HepG2 (cell line): ENCODE measurements around the gene LMAN2. TPM values are rescaled to one million over a fixed set of nuclear protein-coding genes. Genes with fewer than 3 reads are reported as not detected.

Source experiments
- EED ChIP-seq: sonication (generic); formaldehyde crosslinking; IDR thresholded peaks from 2 replicates; pipeline ENCODE4 v1.5.0; 2020; ENCODE audit warnings: mild to moderate bottlenecking, missing genetic modification reagents
- EP300 ChIP-seq, 3 experiments: sonication (generic) in 1 of 3; formaldehyde crosslinking in 1 of 3; IDR thresholded peaks; 2 replicates each; pipeline versions ENCODE4 v1.5.1 to v1.6.1; 2011 to 2020; ENCODE audit warnings: low read depth in 2 of 3, low read length in 2 of 3, borderline replicate concordance in 1 of 3, improper control_type of control experiment in 1 of 3, mild to moderate bottlenecking in 1 of 3, missing genetic modification reagents in 1 of 3, moderate library complexity in 1 of 3
- HES4 ChIP-seq: sonication (generic); formaldehyde crosslinking; IDR thresholded peaks from 2 replicates; pipeline ENCODE4 v1.9.0; 2021; ENCODE audit warnings: mild to moderate bottlenecking, missing genetic modification reagents, borderline replicate concordance
- KAT2B ChIP-seq: fragments of 150-350 bp; IDR thresholded peaks from 2 replicates; pipeline ENCODE4 v1.6.1; 2014; ENCODE audit warnings: low read depth, low read length, borderline replicate concordance
- KLF12 ChIP-seq: sonication (generic); formaldehyde crosslinking; IDR thresholded peaks from 2 replicates; pipeline ENCODE4 v1.4.0; 2020; ENCODE audit warnings: missing genetic modification reagents, borderline replicate concordance
- KMT2A ChIP-seq: sonication (generic); formaldehyde crosslinking; IDR thresholded peaks from 2 replicates; pipeline ENCODE4 v1.4.0; 2020; ENCODE audit warnings: missing genetic modification reagents
- MIXL1 ChIP-seq: IDR thresholded peaks from 2 replicates; pipeline ENCODE4 v1.6.1; 2016
- POLR2G ChIP-seq: fragments of 200-400 bp; formaldehyde crosslinking; IDR thresholded peaks from 2 replicates; pipeline ENCODE4 v1.6.1; 2018; ENCODE audit warnings: mild to moderate bottlenecking, low read depth, low read length, moderate library complexity
- SP5 ChIP-seq: IDR thresholded peaks from 2 replicates; pipeline ENCODE4 v1.6.1; 2016; ENCODE audit warnings: low read depth, borderline replicate concordance
- SRF ChIP-seq: IDR thresholded peaks from 2 replicates; pipeline ENCODE4 v1.6.1; 2011; ENCODE audit warnings: mild to moderate bottlenecking, low read depth, low read length, moderate library complexity
- TBP ChIP-seq: sonication (generic); formaldehyde crosslinking; IDR thresholded peaks from 2 replicates; pipeline ENCODE4 v1.5.0; 2020; ENCODE audit warnings: missing genetic modification reagents
- TBX2 ChIP-seq: sonication (generic); formaldehyde crosslinking; IDR thresholded peaks from 2 replicates; pipeline ENCODE4 v1.5.0; 2020; ENCODE audit warnings: missing genetic modification reagents, mild to moderate bottlenecking, borderline replicate concordance
- THAP9 ChIP-seq: sonication (generic); formaldehyde crosslinking; IDR thresholded peaks from 2 replicates; pipeline ENCODE4; 2020; ENCODE audit warnings: missing genetic modification reagents, mild to moderate bottlenecking, borderline replicate concordance
- TSC22D2 ChIP-seq: sonication (generic); formaldehyde crosslinking; IDR thresholded peaks from 2 replicates; pipeline ENCODE4 v1.5.1; 2020; ENCODE audit warnings: missing genetic modification reagents, mild to moderate bottlenecking, borderline replicate concordance
- ZBTB26 ChIP-seq: IDR thresholded peaks from 2 replicates; pipeline ENCODE4 v1.6.1; 2016; ENCODE audit warnings: missing compliant biosample characterization, missing genetic modification reagents, borderline replicate concordance
- ZFP90 ChIP-seq: sonication (generic); formaldehyde crosslinking; IDR thresholded peaks from 2 replicates; pipeline ENCODE4 v1.8.0; 2022; ENCODE audit warnings: missing genetic modification reagents, mild to moderate bottlenecking, inconsistent platforms, borderline replicate concordance
- ZNF207 ChIP-seq: fragments of 450-650 bp; IDR thresholded peaks from 2 replicates; pipeline ENCODE4 v1.6.1; 2016; ENCODE audit warnings: antibody characterized with exemption, borderline replicate concordance
- ZNF34 ChIP-seq: sonication (generic); formaldehyde crosslinking; IDR thresholded peaks from 2 replicates; pipeline ENCODE4 v1.4.0; 2020; ENCODE audit warnings: mild to moderate bottlenecking, missing genetic modification reagents, borderline replicate concordance
- ZNF556 ChIP-seq: sonication (generic); formaldehyde crosslinking; IDR thresholded peaks from 2 replicates; pipeline ENCODE4 v1.4.0; 2020; ENCODE audit warnings: mild to moderate bottlenecking, missing genetic modification reagents, borderline replicate concordance
- ZNF569 ChIP-seq: sonication (generic); formaldehyde crosslinking; IDR thresholded peaks from 2 replicates; pipeline ENCODE4 v1.5.0; 2020; ENCODE audit warnings: mild to moderate bottlenecking, missing genetic modification reagents, moderate library complexity, borderline replicate concordance
- ZNF577 ChIP-seq: sonication (generic); formaldehyde crosslinking; IDR thresholded peaks from 2 replicates; pipeline ENCODE4 v1.4.0; 2020; ENCODE audit warnings: mild to moderate bottlenecking, low read depth, missing genetic modification reagents, borderline replicate concordance
- ZNF776 ChIP-seq: sonication (generic); formaldehyde crosslinking; IDR thresholded peaks from 2 replicates; pipeline ENCODE4 v1.4.0; 2020; ENCODE audit warnings: mild to moderate bottlenecking, missing genetic modification reagents
- polyA plus RNA-seq, 8 experiments: library from polyadenylated mRNA; depleted of rRNA in 3 of 8; stranded (reverse) in 7 of 8; unstranded in 1 of 8; fragments of >200 nt; fragmentation: Illumina TruSeq in 4 of 8; extraction: Trizol in 4 of 8; gene quantifications; 2 replicates each; pipeline versions ENCODE4 v1.2.1 to v1.2.3, GENCODE V29; 2011 to 2016; ENCODE audit warnings: low read depth in 4 of 8, missing spikeins in 1 of 8, mixed read lengths in 1 of 8; ENCODE audit not compliant: insufficient read depth in 1 of 8
- total RNA-seq, 5 experiments: library from RNA; depleted of rRNA; stranded (reverse); fragments of >200 nt; fragmentation: Illumina TruSeq; extraction: Trizol; gene quantifications; 2 replicates each; pipeline ENCODE4 v1.2.3, GENCODE V29; 2016; ENCODE audit warnings: low read depth in 1 of 5
- TF ChIP-seq, protein P1 (sequence below): sonication (generic); formaldehyde crosslinking; IDR thresholded peaks from 2 replicates; pipeline ENCODE4 v1.9.0; 2021; ENCODE audit warnings: missing genetic modification reagents, mild to moderate bottlenecking, borderline replicate concordance

Gene LMAN2
- total and polyA plus RNA-seq, 2 of the 13 experiments (the other 11 are each of a cell fraction or from before 2014, with no cell fraction given), result 191 to 197 TPM

GRCh38 chr5:177303121-177303924 is 48.1 kb downstream of the LMAN2 start, which contains the start of the genes PRELID1 and RAB24 (continued):
- TF ChIP-seq ZNF577 (CRISPR knock-in tag) (no peak), EP300 (IDR thresholded peaks at IDR 0.05; ENCODE audit: low read depth in 2 of 2, low read length in 2 of 2) (no peak), EP300 (CRISPR knock-in tag; IDR thresholded peaks at IDR 0.05; ENCODE audit: borderline replicate concordance) (no peak), ZNF556 (CRISPR knock-in tag) (peak; percentile 82; the same call in 1 of the 2 replicates), TBP (CRISPR knock-in tag) (no peak), TBX2 (CRISPR knock-in tag) (no peak; the same call in 1 of the 2 replicates), ZFP90 (CRISPR knock-in tag) (0 out of 2 replicates have a peak, but pooled peaks have one; percentile 54), KAT2B (no peak), ZNF776 (CRISPR knock-in tag) (peak; percentile 92), KMT2A (CRISPR knock-in tag) (peak; percentile 80; the same call in 1 of the 2 replicates), HES4 (CRISPR knock-in tag) (peak; percentile 69), ZNF34 (CRISPR knock-in tag) (0 out of 2 replicates have a peak, but pooled peaks have one; percentile 71), SRF (no peak), ZNF207 (no peak), ZBTB26 (CRISPR knock-in tag) (no peak), ZNF569 (CRISPR knock-in tag) (no peak), EED (CRISPR knock-in tag) (no peak), TSC22D2 (CRISPR knock-in tag) (no peak), THAP9 (CRISPR knock-in tag) (0 out of 2 replicates have a peak, but pooled peaks have one; percentile 19), SP5 (CRISPR knock-in tag) (peak; percentile 75), KLF12 (no peak), MIXL1 (no peak), POLR2G (peak; percentile 86)
- TF ChIP-seq, protein P1, sequence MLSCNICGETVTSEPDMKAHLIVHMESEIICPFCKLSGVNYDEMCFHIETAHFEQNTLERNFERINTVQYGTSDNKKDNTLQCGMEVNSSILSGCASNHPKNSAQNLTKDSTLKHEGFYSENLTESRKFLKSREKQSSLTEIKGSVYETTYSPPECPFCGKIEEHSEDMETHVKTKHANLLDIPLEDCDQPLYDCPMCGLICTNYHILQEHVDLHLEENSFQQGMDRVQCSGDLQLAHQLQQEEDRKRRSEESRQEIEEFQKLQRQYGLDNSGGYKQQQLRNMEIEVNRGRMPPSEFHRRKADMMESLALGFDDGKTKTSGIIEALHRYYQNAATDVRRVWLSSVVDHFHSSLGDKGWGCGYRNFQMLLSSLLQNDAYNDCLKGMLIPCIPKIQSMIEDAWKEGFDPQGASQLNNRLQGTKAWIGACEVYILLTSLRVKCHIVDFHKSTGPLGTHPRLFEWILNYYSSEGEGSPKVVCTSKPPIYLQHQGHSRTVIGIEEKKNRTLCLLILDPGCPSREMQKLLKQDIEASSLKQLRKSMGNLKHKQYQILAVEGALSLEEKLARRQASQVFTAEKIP (CRISPR knock-in tag), result no peak
